Kidney (tissue), 14 donors: Measurements from ENCODE around the gene PLEKHO2. TPM values are rescaled to one million over a fixed set of nuclear protein-coding genes. Genes with fewer than 3 reads are reported as not detected.

Source experiments
- DNase-seq, 5 donors: peaks; one replicate each; pipeline ENCODE4 v3.0.0-alpha.2; 2013 to 2020
- FAIRE-seq: peaks from 2 replicates; lab custom pipeline; 2012; peaks lifted over from hg19 to GRCh38; lab: Jason Lieb, UNC
- H3K27ac ChIP-seq, 2 donors: one replicate each; pipeline ENCODE4 v1.7.0; 2013; ENCODE audit warnings: low read depth in 2 of 2, low read length in 2 of 2, inconsistent platforms in 1 of 2
- H3K27me3 ChIP-seq: one replicate; pipeline ENCODE4 v1.7.1; 2013; ENCODE audit warnings: low read length, inconsistent platforms; ENCODE audit not compliant: control insufficient read depth, insufficient read depth
- H3K36me3 ChIP-seq, 3 donors: one replicate each; pipeline versions ENCODE4 v1.7.0 to v1.7.1; 2013; ENCODE audit warnings: low read length in 3 of 3, control low read depth in 1 of 3, inconsistent platforms in 1 of 3; ENCODE audit not compliant: insufficient read depth in 3 of 3, control insufficient read depth in 2 of 3
- H3K4me1 ChIP-seq, 3 donors: one replicate each; pipeline versions ENCODE4 v1.7.0 to v1.7.1; 2013; ENCODE audit warnings: low read length in 3 of 3, inconsistent platforms in 1 of 3, low read depth in 1 of 3; ENCODE audit not compliant: control insufficient read depth in 2 of 3, insufficient read depth in 2 of 3
- H3K4me3 ChIP-seq, 3 donors: one replicate each; pipeline versions ENCODE4 v1.7.0 to v1.8.1; 2013; ENCODE audit warnings: low read length in 3 of 3, control low read depth in 1 of 3, inconsistent platforms in 1 of 3
- H3K9ac ChIP-seq, 3 donors: one replicate each; pipeline versions ENCODE4 v1.7.0 to v1.7.1; 2013; ENCODE audit warnings: low read length in 3 of 3, control low read depth in 1 of 3, inconsistent platforms in 1 of 3
- H3K9me3 ChIP-seq, 3 donors: one replicate each; pipeline versions ENCODE4 v1.7.0 to v1.7.1; 2013; ENCODE audit warnings: low read length in 3 of 3, control low read depth in 1 of 3, inconsistent platforms in 1 of 3; ENCODE audit not compliant: control insufficient read depth in 2 of 3, insufficient read depth in 1 of 3
- intact Hi-C: fragments of 100-400 bp; cut with DNase I; formaldehyde crosslinking; loops from one replicate; pipeline ENCODE4 v1.11.1; 2022
- polyA plus RNA-seq: library from polyadenylated mRNA; stranded (reverse); fragments of 350-450 nt; fragmentation: Illumina TruSeq; extraction: RNeasy Lipid Tissue Mini Kit (QIAGEN cat#74804); gene quantifications from one replicate; pipeline ENCODE4 v1.2.3, GENCODE V29; 2014; ENCODE audit warnings: low read depth, low replicate concordance; ENCODE audit not compliant: insufficient read depth
- total RNA-seq: library from RNA; stranded (reverse); fragmentation: NEBNext Ultra II Directional; extraction: Animal tissue kit (Norgen Biotek cat#: 25700); gene quantifications from one replicate; pipeline ENCODE4 v1.2.1, GENCODE V29; 2021
- TF ChIP-seq, protein P1 (sequence below): IDR thresholded peaks from 3 replicates; pipeline ENCODE4 v1.5.1; 2012; ENCODE audit warnings: mild to moderate bottlenecking, moderate library complexity, borderline replicate concordance; ENCODE audit not compliant: insufficient read depth; ENCODE audit errors: extremely low read depth
- donor health status: control.
- donor health status: control.
- donor health status: control.
- donor health status: control.
- donor health status: control.
- donor health status: DM: yes; HTN: yes; CAD: no.
- donor health status: Normal renal cell carcinoma (clear cell type).

PLEKHO2 gene
- total and polyA plus RNA-seq, 2 donors from 2014 or later, result 12.0 to 48.6 TPM

DNA sequence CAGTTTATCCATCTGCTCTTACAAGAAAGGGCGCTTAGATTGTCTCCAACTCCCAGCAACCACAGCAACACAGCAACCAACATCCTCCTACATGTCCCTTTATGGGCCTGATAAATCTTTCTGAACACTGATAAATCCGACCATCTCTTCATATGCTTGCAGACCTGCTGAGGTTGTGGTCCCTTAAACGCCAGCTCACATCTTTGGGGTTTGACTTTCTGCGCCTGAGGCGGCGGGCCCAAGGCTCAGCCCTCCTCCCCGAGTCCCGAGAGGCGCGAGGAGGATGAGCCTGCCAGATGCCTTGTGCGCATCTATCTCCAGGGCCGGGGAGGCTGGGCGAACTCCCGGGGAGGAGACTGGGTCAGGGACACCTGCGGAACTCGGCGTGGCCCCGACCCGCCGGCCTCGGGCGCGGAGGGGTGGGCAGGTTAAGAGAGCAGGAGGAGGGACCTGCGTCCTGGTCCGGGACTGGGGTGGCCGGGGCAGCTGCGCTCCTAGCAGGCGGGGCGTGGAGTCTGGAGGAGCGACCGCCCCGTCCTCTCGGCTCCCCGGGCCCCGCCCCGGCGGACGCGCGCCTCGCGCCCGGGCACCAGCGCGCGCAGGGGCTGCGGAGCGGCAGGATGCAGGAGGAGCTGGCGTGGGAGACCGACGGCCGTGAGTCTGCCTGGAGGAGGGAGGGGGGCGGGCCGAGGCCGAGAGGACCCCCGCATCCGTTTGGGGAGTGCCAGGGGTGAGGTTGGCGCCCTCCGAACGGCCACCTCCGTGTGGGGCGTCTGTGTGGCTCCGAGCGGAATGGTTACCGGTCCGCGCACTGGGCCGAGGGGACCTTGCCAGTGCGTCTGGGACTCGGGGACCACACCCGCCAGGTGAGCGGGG is 69.8 kb downstream of the PLEKHO2 start, which contains the start of gene ANKDD1A:
Gene ANKDD1A (plus strand): TSS at position 592 of the 876 bp plus-strand sequence. CDS start 29 bp downstream, at position 621.
- Histone ChIP-seq H3K27ac (no peak within 1 kb of the TSS), H3K9ac (peak within 1 kb of the TSS in 1 of 3 donors; percentile 29), H3K4me1 (peaks cover 0 to 5% (median 0%) of the 10 kb centered on the region in 3 donors), H3K9me3 (no peaks in the 10 kb centered on the region), H3K4me3 (peak within 1 kb of the TSS; percentile 45 to 48 (median 47)), H3K36me3 (no peaks in the 10 kb centered on the region), H3K27me3 (no peaks in the 10 kb centered on the region)
- no peak for FAIRE-seq
- intact Hi-C loops, result no loop called here
- TF ChIP-seq, protein P1, sequence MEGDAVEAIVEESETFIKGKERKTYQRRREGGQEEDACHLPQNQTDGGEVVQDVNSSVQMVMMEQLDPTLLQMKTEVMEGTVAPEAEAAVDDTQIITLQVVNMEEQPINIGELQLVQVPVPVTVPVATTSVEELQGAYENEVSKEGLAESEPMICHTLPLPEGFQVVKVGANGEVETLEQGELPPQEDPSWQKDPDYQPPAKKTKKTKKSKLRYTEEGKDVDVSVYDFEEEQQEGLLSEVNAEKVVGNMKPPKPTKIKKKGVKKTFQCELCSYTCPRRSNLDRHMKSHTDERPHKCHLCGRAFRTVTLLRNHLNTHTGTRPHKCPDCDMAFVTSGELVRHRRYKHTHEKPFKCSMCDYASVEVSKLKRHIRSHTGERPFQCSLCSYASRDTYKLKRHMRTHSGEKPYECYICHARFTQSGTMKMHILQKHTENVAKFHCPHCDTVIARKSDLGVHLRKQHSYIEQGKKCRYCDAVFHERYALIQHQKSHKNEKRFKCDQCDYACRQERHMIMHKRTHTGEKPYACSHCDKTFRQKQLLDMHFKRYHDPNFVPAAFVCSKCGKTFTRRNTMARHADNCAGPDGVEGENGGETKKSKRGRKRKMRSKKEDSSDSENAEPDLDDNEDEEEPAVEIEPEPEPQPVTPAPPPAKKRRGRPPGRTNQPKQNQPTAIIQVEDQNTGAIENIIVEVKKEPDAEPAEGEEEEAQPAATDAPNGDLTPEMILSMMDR, result no peak
- peak; percentile 79 to 88 (median 86) for DNase-seq

- Histone ChIP-seq H3K27ac (no peak overlapping the region), H3K9me3 (no peaks in the 10 kb centered on the region), H3K4me3 (peak overlapping the region; percentile 37 to 45 (median 45)), H3K4me1 (peaks cover 0 to 5% (median 0%) of the 10 kb centered on the region in 3 donors), H3K9ac (no peak overlapping the region), H3K27me3 (no peaks in the 10 kb centered on the region), H3K36me3 (no peaks in the 10 kb centered on the region)
- intact Hi-C loops, result no loop called here
- no peak for FAIRE-seq
- DNase-seq, result peak in 1 of 5 donors; percentile 48
- TF ChIP-seq, protein P1, result no peak
Measured at GRCh38 chr15:64912379-64913325, 70.9 kb downstream of the PLEKHO2 start.

DNA sequence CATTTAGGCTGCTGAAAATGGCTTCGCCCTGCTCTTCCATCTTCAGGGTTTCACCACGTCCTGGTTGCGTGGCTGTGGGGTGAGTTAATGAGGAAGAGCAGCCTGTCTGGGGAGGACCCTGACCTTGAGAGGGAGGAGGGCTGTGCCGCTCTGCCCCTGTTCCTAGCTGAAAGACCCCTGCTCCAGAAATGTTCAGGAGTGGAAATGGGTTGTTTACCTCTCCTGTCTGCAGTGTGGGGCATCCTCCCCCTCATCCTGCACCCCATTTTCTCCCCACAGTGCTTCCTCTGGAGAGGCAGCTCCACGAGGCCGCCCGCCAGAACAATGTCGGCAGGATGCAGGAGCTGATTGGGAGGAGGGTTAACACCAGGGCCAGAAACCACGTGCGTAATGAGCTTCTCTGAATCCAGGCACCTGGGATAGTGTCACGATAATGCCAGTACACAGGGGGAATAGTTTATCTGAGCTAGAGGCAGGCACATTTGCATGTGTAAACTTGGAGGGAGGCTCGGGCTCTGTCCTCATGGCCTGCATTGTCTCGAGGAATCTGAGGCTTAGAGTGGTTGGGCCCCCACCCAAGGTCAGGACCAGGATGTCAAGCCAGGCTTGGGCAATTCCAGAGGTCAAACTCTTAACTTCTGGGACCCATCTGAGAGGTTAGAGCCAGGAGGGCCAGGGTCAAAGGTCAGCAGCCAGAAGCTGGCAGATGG is 74.0 kb downstream of the PLEKHO2 start:
- Histone ChIP-seq H3K9me3 (no peaks in the 10 kb centered on the region), H3K4me1 (peaks cover 0 to 5% (median 0%) of the 10 kb centered on the region in 3 donors), H3K36me3 (no peaks in the 10 kb centered on the region), H3K27ac (no peak overlapping the region), H3K4me3 (no peak overlapping the region), H3K9ac (no peak overlapping the region), H3K27me3 (no peaks in the 10 kb centered on the region)
- TF ChIP-seq, protein P1, result no peak
- FAIRE-seq, result no peak
- peak in 1 of 5 donors; percentile 22 for DNase-seq
- intact Hi-C loops, result no loop called here
